GM23338 (cell line): ENCODE data around the gene NPAS2. TPM values are rescaled to one million over a fixed set of nuclear protein-coding genes. Genes with fewer than 3 reads are reported as not detected.

Experiments
- ATAC-seq: fragments of 200-7000 bp; cut with Tn5 transposase; 3 replicates; pipeline ENCODE4 v1.9.1; 2020
- DNase-seq: peaks from one replicate; pipeline ENCODE4 v3.0.0-alpha.2; 2015; ENCODE audit warnings: low spot score
- H2AFZ ChIP-seq: fragments of 200-600 bp; sonication (generic); 2 replicates; pipeline ENCODE4 v1.8.0; 2016; ENCODE audit warnings: antibody characterized with exemption, mild to moderate bottlenecking, moderate library complexity
- H3F3A ChIP-seq: fragments of 200-600 bp; sonication (generic); replicated peaks from 2 replicates; pipeline ENCODE4 v1.8.0; 2017; ENCODE audit warnings: antibody characterized with exemption, mixed run types, low read depth
- H3K27ac ChIP-seq: fragments of 200-600 bp; sonication (generic); 2 replicates; pipeline ENCODE4 v1.6.1; 2016; ENCODE audit warnings: low read depth
- H3K27me3 ChIP-seq: fragments of 200-600 bp; sonication (generic); 2 replicates; pipeline ENCODE4 v1.8.0; 2016; ENCODE audit warnings: mild to moderate bottlenecking, mixed run types, moderate library complexity; ENCODE audit not compliant: insufficient read depth
- H3K36me3 ChIP-seq: fragments of 200-600 bp; sonication (generic); 2 replicates; pipeline ENCODE4 v1.8.0; 2016; ENCODE audit warnings: mild to moderate bottlenecking; ENCODE audit not compliant: insufficient read depth
- H3K4me1 ChIP-seq: fragments of 200-600 bp; sonication (generic); 2 replicates; pipeline ENCODE4 v1.8.0; 2016; ENCODE audit warnings: mild to moderate bottlenecking, moderate library complexity; ENCODE audit not compliant: insufficient read depth
- H3K4me2 ChIP-seq: fragments of 200-600 bp; sonication (generic); 2 replicates; pipeline ENCODE4 v1.7.1; 2017; ENCODE audit warnings: mixed run types
- H3K4me3 ChIP-seq: fragments of 200-600 bp; sonication (generic); 2 replicates; pipeline ENCODE4 v1.6.1; 2016; ENCODE audit warnings: mixed run types
- H3K79me2 ChIP-seq: fragments of 200-600 bp; sonication (generic); replicated peaks from 2 replicates; pipeline ENCODE4 v1.8.0; 2017; ENCODE audit warnings: mild to moderate bottlenecking; ENCODE audit not compliant: insufficient read depth
- H3K9me2 ChIP-seq: fragments of 200-600 bp; sonication (generic); 2 replicates; pipeline ENCODE4 v1.8.0; 2017; ENCODE audit not compliant: insufficient read depth
- H4K20me1 ChIP-seq: fragments of 200-600 bp; sonication (generic); replicated peaks from 2 replicates; pipeline ENCODE4 v1.8.0; 2017; ENCODE audit warnings: mild to moderate bottlenecking; ENCODE audit not compliant: insufficient read depth
- H3K27ac Mint-ChIP-seq: 2 replicates; pipeline ENCODE4 v1.8.0; 2020; ENCODE audit warnings: inconsistent platforms, mild to moderate bottlenecking, moderate library complexity, mixed read lengths
- H3K27me3 Mint-ChIP-seq: 3 replicates; pipeline ENCODE4 v1.8.0; 2022; ENCODE audit warnings: low read depth, mild to moderate bottlenecking, moderate library complexity, mixed read lengths, inconsistent platforms; ENCODE audit not compliant: insufficient read depth, poor library complexity
- H3K36me3 Mint-ChIP-seq: 3 replicates; pipeline ENCODE4 v1.8.0; 2021; ENCODE audit warnings: low read depth, mild to moderate bottlenecking, inconsistent platforms, moderate library complexity, mixed read lengths
- H3K4me1 Mint-ChIP-seq: 3 replicates; pipeline ENCODE4 v1.8.0; 2020; ENCODE audit warnings: mild to moderate bottlenecking, inconsistent platforms, mixed read lengths
- H3K4me3 Mint-ChIP-seq: 3 replicates; pipeline ENCODE4 v1.8.0; 2021; ENCODE audit warnings: moderate library complexity, mild to moderate bottlenecking, inconsistent platforms, mixed read lengths
- H3K9me3 Mint-ChIP-seq: 3 replicates; pipeline ENCODE4 v1.8.0; 2020; ENCODE audit warnings: moderate library complexity, mild to moderate bottlenecking, inconsistent platforms, mixed read lengths
- CREB1 ChIP-seq: fragments of 250-450 bp; sonication (Bioruptor Pico); IDR thresholded peaks from 2 replicates; pipeline ENCODE4 v1.5.0; 2020; ENCODE audit warnings: low read depth, mild to moderate bottlenecking, moderate library complexity
- CTCF ChIP-seq, 2 experiments: fragments of 200-600 bp in 1 of 2; sonication (generic) in 1 of 2; conservative IDR thresholded peaks; 2 replicates each; pipeline versions ENCODE4 v1.5.1 to v1.6.1; 2016 to 2017; ENCODE audit warnings: antibody characterized with exemption in 2 of 2, low read depth in 2 of 2, mild to moderate bottlenecking in 2 of 2, moderate library complexity in 1 of 2
- ETS1 ChIP-seq: IDR thresholded peaks from 2 replicates; pipeline ENCODE4 v1.6.1; 2016; ENCODE audit warnings: antibody characterized with exemption
- EZH2 ChIP-seq: fragments of 200-600 bp; sonication (generic); IDR thresholded peaks from one replicate; pipeline ENCODE4 v1.8.0; 2017; ENCODE audit warnings: antibody characterized with exemption, mild to moderate bottlenecking, low read depth; ENCODE audit not compliant: unreplicated experiment
- EZH2phosphoT487 ChIP-seq: fragments of 200-600 bp; sonication (generic); IDR thresholded peaks from one replicate; pipeline ENCODE4 v1.8.1; 2018; ENCODE audit warnings: antibody characterized with exemption; ENCODE audit not compliant: unreplicated experiment
- JUNB ChIP-seq: IDR thresholded peaks from one replicate; pipeline ENCODE4 v1.6.1; 2016; ENCODE audit warnings: antibody characterized with exemption; ENCODE audit not compliant: unreplicated experiment
- NANOG ChIP-seq: IDR thresholded peaks from 2 replicates; pipeline ENCODE4 v1.6.1; 2016; ENCODE audit warnings: antibody characterized with exemption, borderline replicate concordance
- POLR2AphosphoS5 ChIP-seq: IDR thresholded peaks from 2 replicates; pipeline ENCODE4 v1.6.1; 2016; ENCODE audit warnings: antibody characterized with exemption, low read depth
- REST ChIP-seq: IDR thresholded peaks from one replicate; pipeline ENCODE4 v1.6.1; 2018; ENCODE audit warnings: antibody characterized with exemption; ENCODE audit not compliant: unreplicated experiment
- STAT1 ChIP-seq: IDR thresholded peaks from one replicate; pipeline ENCODE4 v1.6.1; 2016; ENCODE audit warnings: antibody characterized with exemption; ENCODE audit not compliant: unreplicated experiment
- ZNF114 ChIP-seq: fragments of 250-450 bp; sonication (Bioruptor Pico); IDR thresholded peaks from 2 replicates; pipeline ENCODE4 v1.5.0; 2020; ENCODE audit warnings: mild to moderate bottlenecking, moderate library complexity
- ZNF331 ChIP-seq: fragments of 250-450 bp; sonication (Bioruptor Pico); IDR thresholded peaks from 2 replicates; pipeline ENCODE4 v1.5.0; 2020; ENCODE audit warnings: low read depth, mild to moderate bottlenecking, moderate library complexity
- polyA plus RNA-seq: library from polyadenylated mRNA; unstranded; fragments of >200 nt; fragmentation: Nextera tagmentation; extraction: Ambion mirVana; gene quantifications from 2 replicates; pipeline ENCODE4 v1.2.1, GENCODE V29; 2016
- total RNA-seq: library from RNA; depleted of rRNA; stranded (reverse); fragments of >200 nt; shearing (Covaris generic); gene quantifications from 2 replicates; pipeline ENCODE4 v1.2.3, GENCODE V29; 2014

The NPAS2 gene
- total and polyA plus RNA-seq, 2 experiments from 2014 or later = 0.56 to 1.1 TPM

GRCh38 chr2:100779908-100780202 is 40.1 kb upstream of the NPAS2 start:
- H3K27me3 Mint-ChIP-seq = peaks cover 12% of the 10 kb centered on the region
- Histone ChIP-seq H3K36me3 (no peaks in the 10 kb centered on the region), H3K9me2 (no peaks in the 10 kb centered on the region), H3K4me2 (no peak overlapping the region), H3K4me1 (no peaks in the 10 kb centered on the region; the same call in 1 of the 2 replicates), H3F3A (no peaks in the 10 kb centered on the region), H3K27ac (no peak overlapping the region), H4K20me1 (no peaks in the 10 kb centered on the region), H2AFZ (no peak overlapping the region), H3K79me2 (no peaks in the 10 kb centered on the region), H3K4me3 (no peak overlapping the region), H3K27me3 (no peaks in the 10 kb centered on the region)
- H3K27ac Mint-ChIP-seq = no peak overlapping the region
- ATAC-seq = no peak
- no peak for DNase-seq
- H3K4me3 Mint-ChIP-seq = no peak overlapping the region
- peaks cover 17% of the 10 kb centered on the region for H3K4me1 Mint-ChIP-seq
- no peaks in the 10 kb centered on the region for H3K9me3 Mint-ChIP-seq
- no peak for TF ChIP-seq POLR2AphosphoS5
- no peak for TF ChIP-seq ZNF114 (CRISPR knock-in tag)
- TF ChIP-seq ZNF331 (CRISPR knock-in tag) = no peak
- TF ChIP-seq NANOG = no peak
- TF ChIP-seq STAT1 = no peak
- TF ChIP-seq CREB1 (CRISPR knock-in tag) = no peak
- no peak for TF ChIP-seq CTCF (conservative IDR thresholded peaks at IDR 0.05; ENCODE audit: low read depth in 2 of 2)
- TF ChIP-seq JUNB = no peak
- no peaks in the 10 kb centered on the region; the same call in 2 of the 3 replicates for H3K36me3 Mint-ChIP-seq

- H2AFZ ChIP-seq = no peak overlapping the region
- H3K4me3 ChIP-seq = no peak overlapping the region
- H3K27ac ChIP-seq = no peak overlapping the region
- H3K4me1 ChIP-seq = no peaks in the 10 kb centered on the region; the same call in 1 of the 2 replicates
- Mint-ChIP-seq H3K4me3 (no peak overlapping the region), H3K4me1 (peaks cover 17% of the 10 kb centered on the region), H3K27ac (no peak overlapping the region), H3K27me3 (peaks cover 12% of the 10 kb centered on the region), H3K9me3 (no peaks in the 10 kb centered on the region), H3K36me3 (no peaks in the 10 kb centered on the region; the same call in 2 of the 3 replicates)
- ATAC-seq = no peak
- DNase-seq = no peak
- no peaks in the 10 kb centered on the region for H3K27me3 ChIP-seq
- no peaks in the 10 kb centered on the region for H3F3A ChIP-seq
- H3K9me2 ChIP-seq = no peaks in the 10 kb centered on the region
- no peaks in the 10 kb centered on the region for H4K20me1 ChIP-seq
- no peaks in the 10 kb centered on the region for H3K36me3 ChIP-seq
- no peak overlapping the region for H3K4me2 ChIP-seq
- no peaks in the 10 kb centered on the region for H3K79me2 ChIP-seq
- TF ChIP-seq NANOG = no peak
- no peak for TF ChIP-seq REST
- TF ChIP-seq ZNF331 (CRISPR knock-in tag) = no peak
- TF ChIP-seq JUNB = no peak
- no peak for TF ChIP-seq POLR2AphosphoS5
- no peak for TF ChIP-seq ZNF114 (CRISPR knock-in tag)
- TF ChIP-seq CTCF (conservative IDR thresholded peaks at IDR 0.05; ENCODE audit: low read depth in 2 of 2) = no peak
- TF ChIP-seq CREB1 (CRISPR knock-in tag) = no peak
- TF ChIP-seq EZH2phosphoT487 = no peak
- no peak for TF ChIP-seq EZH2
- no peak for TF ChIP-seq ETS1
- no peak for TF ChIP-seq STAT1
These were observed 39.5 kb upstream of the NPAS2 start for GRCh38 chr2:100780203-100781008.
